T-helper 2 cell treated with Interferon-gamma antibody and Interleukin-4, amounts not matched to agents 100 ng/mL and 5 ng/mL, for 36 hours (primary cell): Measurements from ENCODE around the gene ITPKB. TPM values are rescaled to one million over a fixed set of nuclear protein-coding genes. Genes with fewer than 3 reads are reported as not detected.

ENCODE experiments used
- intact Hi-C: fragments of 100-400 bp; cut with micrococcal nuclease; formaldehyde crosslinking; loops from one replicate; pipeline ENCODE4 v1.15.1; 2023
- total RNA-seq: library from RNA; stranded (reverse); gene quantifications from 2 replicates; pipeline ENCODE4 v1.2.3, GENCODE V29; 2022

ITPKB gene
- total RNA-seq, 1 donor from 2014 or later, result 36.2 TPM

GRCh38 chr1:226589008-226589733 is 149.9 kb downstream of the ITPKB start:
- intact Hi-C loops, result no loop called here

DNA sequence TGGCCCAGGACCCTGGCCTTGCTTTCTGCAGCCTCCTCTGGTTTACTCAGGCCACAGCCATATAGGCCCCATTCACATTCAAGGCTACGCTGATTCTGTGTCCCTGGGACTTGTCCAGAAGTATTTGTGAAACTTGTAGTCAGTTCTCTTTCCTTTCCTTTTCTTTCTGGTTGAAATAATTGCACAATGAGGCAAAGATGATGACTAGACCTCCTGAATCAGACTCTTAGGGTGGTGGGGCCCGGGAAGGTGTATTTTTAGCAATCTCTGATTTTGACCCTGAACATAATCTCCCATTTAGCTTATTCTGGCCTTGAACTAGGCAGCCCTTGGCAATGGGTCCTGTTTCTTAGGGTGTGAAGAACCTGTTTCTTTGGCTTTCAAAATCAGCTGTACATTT is 150.6 kb downstream of the ITPKB start:
- intact Hi-C loops, result no loop called here

GRCh38 chr1:226586650-226587422 is 152.2 kb downstream of the ITPKB start:
- intact Hi-C loops, result no loop called here

- intact Hi-C loops, result no loop called here
Observed at GRCh38 chr1:226586116-226586515, 153.0 kb downstream of the ITPKB start.

DNA sequence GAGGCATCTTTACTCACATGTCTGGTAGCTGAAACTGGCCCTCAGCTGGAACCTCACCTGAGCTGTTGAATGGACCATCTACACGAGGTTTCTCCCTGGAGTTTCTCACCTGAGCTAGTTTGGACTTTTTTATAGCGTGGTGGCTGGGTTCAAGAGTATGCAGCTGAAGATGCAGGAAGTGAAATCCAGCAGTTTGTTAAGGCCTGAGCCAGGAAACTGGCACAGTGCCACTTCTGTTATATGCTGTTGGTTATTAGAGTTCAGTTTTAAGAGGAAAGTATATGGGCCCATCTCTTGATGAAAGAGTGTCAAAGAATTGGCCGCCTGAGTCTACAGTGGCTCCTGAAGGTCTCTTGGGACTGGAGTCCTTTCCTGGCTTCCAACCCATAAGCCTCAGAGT is 154.9 kb downstream of the ITPKB start:
- intact Hi-C loops, result no loop called here

- intact Hi-C loops, result no loop called here
Observed at GRCh38 chr1:226582966-226583365, 156.1 kb downstream of the ITPKB start.

Other genes with a start within 250 kb of the ITPKB start
- not detected in 2 replicates for gene STUM, start 190.5 kb downstream of the ITPKB start, total RNA-seq
- gene PSEN2, start 131.3 kb upstream of the ITPKB start, total RNA-seq, result 7.8 and 9.8 TPM in 2 replicates
- gene COQ8A, start 201.0 kb upstream of the ITPKB start, total RNA-seq, result 24.3 and 29.3 TPM in 2 replicates